ENCODE data around the gene PPIAL4G. TPM values are rescaled to one million over a fixed set of nuclear protein-coding genes. Genes with fewer than 3 reads are reported as not detected.

Gene PPIAL4G
- total and polyA plus RNA-seq, 2 donors (not counting 3 experiments of a cell fraction or from before 2014, with no cell fraction given) = not detected

Small RNA genes lying within 50 kb of the gene (small RNA-seq; reads per million reads assigned to genes)
- gene RF00003 (ENCODE audit: insufficient read depth, insufficient read length, low read depth, low replicate concordance) = 5.9 reads per million, percentile 44 among the genes with 10 or more reads in this experiment

Other genes with a start within 250 kb of the PPIAL4G start
- 10.0 and 15.7 TPM in 2 replicates for gene NBPF14, start 112.7 kb upstream of the PPIAL4G start, total RNA-seq
- 13.5 and 13.8 TPM in 2 replicates for gene NBPF14, start 112.7 kb upstream of the PPIAL4G start, polyA plus RNA-seq

Measured in endothelial cell of umbilical vein (primary cell).